GM21529 (cell line): ENCODE data around the gene TMEM238L.

Experiments used
- ATAC-seq: cut with Tn5 transposase; IDR thresholded peaks from one replicate; pipeline ENCODE4 v1.9.1; 2021; ENCODE audit not compliant: unreplicated experiment

Gene TMEM238L

DNA sequence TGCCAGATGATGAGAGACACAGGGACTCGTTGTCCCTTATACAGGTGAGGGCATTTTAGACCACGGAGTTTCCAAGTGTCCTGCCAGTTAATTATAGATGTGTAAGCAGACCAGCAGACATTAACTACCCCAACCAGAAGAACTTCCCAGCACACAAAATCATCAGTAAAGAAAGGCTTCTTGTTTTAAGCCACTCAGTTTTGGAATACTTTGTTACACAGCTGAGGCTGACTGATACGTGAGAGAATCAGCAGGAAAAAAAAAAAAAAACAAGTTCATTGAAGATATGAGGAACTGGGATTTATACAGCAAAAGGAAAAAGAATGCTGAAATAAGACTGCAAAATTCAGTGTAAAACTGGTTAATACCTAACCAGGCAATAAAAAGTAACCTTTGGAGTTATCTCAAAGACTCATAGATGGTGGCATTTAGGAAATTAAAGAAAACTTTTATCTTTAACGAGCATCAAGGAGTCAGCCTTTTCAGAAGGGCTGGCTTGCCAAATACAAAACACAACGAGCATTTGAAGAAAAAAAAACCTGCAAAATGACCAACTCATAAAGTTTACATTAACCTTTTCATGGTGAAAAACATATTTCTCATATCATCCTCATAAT is 28.1 kb downstream of the TMEM238L start:
- no peak for ATAC-seq

DNA sequence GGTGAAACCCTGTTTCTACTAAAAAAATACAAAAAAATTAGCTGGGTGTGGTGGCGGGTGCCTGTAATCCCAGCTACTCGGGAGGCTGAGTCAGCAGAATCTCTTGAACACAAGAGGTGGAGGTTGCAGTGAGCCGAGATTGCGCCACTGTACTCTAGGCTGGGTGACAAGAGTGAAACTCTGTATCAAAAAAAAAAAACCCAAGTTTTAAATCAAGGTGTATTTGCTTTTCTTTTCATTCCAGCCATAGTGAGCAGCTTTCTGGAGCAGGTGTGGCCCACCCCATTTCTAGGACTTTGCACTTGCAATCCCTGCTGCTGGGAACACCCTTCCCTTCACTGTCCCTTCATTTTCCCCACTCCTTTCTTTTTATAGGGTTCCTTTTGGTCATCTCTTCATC is 28.8 kb downstream of the TMEM238L start:
- ATAC-seq = no peak

DNA sequence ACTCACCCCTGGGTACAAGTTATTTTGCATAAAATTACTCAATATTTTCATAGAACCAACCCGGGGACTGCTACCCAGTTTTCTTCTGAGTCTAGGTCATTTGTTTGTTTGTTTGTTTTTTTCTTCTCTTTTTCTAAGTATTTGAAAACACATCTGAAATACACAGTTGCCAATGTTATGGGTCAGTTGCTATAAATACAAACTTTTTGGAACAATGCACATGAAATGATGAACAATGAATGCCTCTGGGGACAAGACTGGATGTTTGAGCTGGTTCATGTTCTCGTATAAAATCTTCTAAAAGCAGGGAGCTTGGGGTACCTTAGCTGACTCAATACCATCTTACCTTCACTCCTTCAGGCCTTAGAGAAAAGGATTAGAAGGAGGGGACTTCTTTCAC is 30.5 kb downstream of the TMEM238L start:
- no peak for ATAC-seq

DNA sequence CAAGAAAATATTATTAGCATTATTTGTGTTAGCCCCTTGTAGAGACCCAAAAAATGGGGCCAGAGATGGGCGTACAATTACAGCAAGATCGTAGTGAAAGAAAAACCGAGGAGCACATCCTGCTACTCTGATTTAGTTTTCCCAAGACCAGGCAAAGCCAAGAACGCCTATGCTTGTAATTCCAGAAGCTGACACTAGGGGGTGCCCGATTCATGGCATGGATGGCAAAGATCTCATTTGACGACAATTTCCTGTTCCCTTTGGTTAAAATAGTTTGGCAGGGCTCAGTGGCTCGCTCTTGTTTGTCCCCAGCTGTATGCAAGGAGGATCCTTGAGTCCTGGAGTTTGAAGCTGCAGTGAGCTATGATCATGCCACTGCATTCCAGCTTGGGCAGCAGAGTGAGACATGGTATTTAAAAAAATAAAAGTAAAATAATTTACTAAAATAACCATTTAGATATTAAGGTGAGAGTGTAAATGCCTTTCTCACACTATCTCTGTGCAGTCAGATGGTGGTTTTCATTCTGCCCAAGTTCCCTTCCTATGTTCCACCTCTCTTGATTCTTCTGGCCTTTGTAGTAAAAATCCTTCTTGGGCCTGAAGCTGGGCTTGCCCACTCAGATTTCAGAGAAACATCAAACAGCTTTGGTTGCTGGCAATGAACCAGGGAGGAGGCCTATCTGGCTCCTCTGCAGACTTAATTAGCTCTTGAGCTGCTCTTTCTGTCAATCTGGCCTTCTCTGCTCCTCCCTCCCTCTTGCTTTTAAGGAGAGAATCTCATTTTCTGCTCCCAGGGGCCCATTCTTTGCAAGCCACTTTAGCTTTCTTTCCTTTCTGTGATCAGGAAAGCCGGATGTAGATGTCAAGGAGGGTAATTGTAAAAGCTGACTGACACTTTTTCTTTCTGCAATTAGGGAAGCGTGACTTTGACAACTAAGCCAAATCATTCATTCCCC is 31.2 kb downstream of the TMEM238L start:
- no peak for ATAC-seq

DNA sequence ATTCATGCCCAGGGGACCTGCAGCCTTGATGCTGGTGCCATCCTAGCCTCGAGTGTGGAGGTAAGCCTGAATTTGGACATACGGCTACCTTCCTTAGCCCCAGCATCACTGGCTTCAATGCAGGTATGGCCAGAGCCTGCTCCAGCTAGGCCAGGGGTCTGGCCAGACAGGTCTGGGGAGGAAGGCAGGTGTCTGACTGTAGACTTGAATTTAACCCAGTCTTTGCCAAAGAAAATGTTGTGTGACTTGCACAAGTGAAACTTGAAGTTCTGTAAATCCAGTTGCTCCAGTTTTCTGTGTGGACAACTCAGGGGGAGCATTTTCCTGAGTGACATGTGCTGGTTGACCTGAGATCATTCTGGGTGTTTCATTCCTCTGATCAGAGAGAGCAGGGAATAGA is 32.8 kb downstream of the TMEM238L start:
- no peak for ATAC-seq

DNA sequence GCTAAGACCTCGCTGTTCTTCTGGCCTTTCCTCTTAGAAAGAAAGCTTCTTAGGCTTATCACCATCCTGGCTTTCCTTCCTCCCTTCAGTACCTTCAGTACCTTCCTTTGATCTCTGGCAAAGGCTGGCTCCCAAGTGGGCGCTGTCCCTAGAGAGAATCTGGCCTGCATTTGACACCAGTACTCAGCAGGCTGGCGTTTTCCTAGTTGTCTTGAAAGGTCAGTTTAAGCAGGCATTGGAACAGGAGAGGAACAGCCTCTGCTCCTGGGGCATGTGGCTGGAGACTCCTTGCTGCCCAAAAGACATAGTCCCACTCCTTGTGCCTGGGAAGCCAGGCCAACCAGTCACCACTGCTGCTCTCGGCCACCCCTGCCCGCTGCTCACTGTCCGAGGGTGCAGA is 34.1 kb downstream of the TMEM238L start:
- no peak for ATAC-seq

DNA sequence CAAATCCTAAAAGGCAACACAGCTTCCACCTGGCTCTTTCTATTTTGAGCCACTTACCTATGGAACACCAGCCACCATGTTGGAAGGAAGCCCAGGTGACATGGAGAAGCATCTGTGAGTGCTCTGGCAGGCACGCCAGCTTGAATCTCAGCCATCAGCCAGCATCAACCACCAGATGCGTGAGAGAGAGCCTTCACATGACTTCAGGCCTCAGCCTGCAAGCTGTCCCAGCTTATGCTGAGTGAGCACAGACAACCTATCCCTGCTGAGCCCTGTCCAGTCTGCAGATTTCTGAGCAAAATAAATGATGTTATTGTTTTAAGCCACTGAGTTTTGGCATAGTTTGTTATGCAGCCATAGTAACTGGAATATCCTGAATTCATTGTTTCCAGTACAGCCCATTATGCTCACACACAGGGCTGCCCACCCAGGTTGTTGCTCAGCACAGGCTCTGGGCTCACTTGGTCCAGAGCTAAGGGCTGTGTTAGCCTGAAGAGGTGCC is 35.1 kb downstream of the TMEM238L start:
- no peak for ATAC-seq

DNA sequence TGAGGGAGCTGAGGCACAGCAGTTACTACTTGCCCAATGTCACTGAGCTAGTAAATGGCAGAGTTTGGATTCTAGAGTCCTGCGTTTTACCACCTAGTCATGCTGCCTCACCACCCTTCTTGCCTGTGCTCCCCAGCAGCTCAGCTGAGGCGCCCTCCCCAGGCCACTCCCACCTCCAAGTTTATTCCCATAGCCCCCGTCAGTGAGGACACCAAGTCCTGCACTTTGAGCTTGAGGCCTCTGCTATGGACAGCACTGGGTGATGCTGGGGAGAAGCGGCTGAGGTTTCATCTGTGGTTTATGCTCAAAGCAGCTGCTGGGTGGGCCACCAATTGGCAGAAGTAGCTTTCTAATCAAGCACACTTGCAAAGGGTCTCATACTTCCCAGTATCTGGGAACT is 36.7 kb downstream of the TMEM238L start:
- ATAC-seq = no peak

DNA sequence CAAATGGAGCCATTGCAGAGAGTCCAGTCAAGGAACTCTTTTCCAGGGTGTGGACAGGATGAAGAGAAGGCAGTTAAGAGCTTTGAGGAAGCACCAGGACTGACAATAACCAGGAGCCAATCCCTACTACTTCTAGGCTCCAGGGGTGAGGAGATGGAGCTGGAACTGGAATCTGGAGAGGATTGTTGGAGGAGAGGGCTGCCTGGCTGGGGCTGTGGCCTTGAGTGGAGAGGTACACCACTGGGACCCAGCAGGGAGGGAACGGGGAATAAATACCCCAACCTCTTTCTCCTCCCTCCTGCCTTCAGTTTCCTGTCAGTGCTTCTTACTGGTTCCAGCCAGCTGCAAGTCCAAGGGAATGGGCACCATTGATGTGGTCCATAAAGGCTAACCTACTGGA is 41.9 kb downstream of the TMEM238L start:
- ATAC-seq = no peak

DNA sequence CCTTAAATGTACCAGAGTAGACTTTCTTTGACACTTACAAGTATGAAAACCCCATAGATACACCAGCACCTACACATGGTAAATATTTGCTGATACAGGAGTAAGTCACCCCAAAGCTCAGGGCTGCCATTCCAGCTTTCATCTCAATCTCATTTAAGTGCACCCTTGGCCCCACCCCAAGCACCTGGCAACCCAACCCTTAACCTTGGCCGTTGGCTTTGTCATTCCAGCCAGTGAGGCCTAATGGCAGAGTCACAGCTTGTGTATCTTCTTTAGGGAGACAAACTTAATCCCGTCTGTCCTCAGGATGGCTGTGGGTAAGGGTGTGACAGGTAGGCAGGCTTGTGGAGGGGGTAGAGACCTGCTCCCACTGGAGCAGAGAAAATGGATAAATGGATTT is 42.6 kb downstream of the TMEM238L start:
- no peak for ATAC-seq

DNA sequence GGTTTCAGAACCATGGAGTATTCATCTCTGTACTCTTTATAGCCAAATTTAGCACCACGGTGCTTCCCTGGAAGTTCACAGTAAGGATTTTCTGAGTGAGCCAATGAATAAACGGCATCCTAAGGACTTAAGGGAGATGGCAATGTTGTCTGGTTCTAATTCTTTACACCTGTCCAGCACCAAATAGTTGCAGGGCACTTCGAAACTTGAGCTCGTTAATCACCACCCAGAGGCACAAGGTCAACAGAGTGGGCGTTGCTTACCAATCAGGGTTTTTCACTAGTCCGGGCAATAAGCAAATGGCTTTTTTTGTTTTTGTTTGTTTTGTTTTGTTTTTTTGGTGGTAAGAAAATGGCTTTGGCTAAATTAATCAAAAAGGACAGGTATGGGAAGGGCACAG is 45.8 kb downstream of the TMEM238L start:
- ATAC-seq = no peak

DNA sequence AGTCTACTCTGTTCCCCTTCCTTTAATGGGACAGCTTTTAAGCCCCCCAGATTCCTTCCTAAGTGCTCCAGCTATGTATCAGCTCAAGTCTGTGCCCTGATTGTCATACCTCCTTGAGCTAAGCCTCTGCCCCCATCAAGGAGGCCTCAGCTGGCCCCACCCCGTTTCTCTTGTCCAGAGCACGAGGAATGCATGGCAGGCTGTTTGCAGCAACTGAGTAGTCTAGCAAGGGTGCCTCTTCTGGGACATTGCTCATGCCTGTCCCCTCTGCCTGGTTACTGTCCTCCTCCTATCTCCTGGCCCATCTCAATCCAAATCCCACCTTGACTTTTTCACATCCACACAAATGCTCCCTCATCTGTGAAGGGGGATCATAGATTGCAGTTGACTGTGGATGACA is 46.3 kb downstream of the TMEM238L start:
- ATAC-seq = no peak

DNA sequence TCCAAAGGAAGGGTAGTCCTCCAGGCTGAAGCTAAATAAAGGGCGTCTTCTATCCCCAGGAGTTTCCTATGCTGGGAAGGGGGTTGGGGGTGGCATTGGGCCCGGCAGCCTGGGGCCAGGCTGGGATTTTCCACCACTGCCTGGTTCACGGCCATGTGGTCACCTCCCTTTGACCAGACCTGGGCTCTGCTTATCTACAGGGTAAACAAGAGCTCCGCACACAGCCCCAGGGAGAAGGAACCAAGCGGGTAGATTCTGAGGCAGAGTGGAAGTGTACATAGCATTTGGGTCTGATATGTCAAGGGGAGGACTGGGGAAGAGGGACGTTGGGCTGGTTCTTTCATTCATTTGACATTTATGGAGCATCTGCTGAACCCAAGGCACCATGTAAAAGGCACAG is 46.8 kb downstream of the TMEM238L start:
- no peak for ATAC-seq

DNA sequence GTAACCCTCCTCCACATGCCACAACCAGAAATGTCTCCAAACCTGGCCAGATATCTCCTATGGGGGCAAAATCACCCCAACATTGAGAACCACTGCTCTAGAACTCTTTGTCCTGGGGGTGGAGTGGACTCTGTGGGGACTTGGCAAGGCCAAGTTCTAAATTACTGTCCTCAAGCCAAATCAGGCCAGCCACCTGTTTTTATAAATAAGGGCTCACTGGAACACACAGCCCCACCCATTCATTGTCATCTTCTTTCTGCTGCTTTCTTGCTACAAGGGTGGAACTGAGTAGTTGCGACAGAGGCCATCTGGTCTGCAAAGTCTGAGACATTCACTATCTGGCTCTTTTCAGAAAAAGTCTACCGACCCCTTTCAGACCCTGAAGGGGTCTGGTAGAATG is 47.3 kb downstream of the TMEM238L start:
- no peak for ATAC-seq

DNA sequence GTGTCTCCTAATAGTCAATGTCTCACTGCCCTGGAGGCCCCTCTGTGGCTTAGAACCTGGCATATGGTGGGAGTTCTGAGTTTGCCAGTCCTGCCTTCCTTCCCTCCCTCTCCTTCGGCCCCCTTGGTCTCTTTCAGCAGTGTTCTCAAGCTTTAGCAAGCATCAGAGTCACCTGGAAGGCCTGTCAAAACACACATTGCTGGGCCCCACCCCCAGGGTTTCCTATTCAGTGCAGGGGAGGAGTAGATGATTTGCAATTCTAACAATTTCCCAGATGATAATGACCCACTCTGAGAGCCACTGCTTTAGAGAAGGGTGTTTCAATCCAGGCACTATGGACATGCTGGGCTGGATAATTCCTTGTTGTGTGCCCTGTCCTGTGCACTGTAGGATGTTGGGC is 47.7 kb downstream of the TMEM238L start:
- ATAC-seq = no peak

DNA sequence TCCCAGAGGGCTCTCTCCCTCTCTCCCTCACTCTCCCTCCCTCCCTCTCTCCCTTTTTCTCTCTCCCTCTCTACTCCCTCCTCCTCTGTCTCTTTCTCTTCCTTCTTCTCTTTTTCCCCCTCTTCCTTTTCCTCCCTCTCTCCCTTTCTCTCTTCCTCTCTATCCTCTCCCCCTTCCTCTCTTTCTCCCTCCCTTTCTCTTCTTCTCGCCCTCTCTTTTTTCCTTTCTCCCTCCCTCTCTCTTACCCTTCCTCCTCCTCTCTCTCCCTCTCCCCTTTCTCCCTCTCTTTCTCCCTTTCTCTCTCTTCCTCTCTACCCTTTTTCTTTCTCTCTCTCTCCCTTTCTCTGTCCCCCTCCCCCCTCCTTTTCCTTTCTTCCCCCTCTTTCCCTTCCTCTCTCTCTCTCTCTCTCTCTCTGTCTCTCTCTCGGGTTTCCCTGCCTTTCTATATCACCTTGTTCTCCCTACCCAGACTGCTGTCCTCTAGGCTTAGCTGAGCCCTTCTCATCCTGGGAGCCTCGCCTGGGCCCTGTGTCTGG is 48.2 kb downstream of the TMEM238L start:
- no peak for ATAC-seq

DNA sequence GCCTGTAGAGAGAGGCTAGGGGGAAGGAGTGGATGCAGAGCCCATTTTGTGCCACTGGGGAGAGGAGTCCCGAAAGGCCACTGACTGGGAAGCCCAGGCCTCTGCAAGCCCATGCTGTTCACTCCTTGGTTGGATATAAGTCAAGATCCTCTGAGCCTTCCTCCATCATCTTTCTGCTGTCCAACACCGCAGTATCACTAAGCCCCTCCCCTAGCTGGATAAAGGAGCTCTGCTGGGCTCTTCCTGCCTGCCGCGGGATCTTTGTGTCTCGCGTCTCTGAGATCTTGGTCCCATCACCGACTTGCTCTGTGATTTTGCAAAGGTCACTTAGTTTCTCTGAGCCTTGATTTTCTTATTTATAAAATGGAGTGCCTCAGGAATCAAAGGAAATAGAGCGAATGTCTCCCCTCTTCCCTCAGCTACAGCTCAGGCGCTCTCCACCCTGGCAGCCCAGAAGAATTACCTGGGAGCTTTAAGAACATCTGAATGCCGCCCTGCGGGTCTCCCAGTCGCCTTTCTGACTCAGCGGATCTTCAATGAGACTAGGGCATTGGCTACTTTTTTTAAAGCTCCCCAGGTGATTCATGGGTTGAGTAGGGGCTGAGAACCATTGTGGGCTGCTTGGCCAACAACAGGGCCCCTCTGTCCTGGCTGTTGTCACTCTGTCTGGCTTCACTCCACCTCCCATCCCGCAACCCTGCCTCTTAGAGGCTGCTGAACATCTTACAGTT is 48.9 kb downstream of the TMEM238L start:
- no peak for ATAC-seq

DNA sequence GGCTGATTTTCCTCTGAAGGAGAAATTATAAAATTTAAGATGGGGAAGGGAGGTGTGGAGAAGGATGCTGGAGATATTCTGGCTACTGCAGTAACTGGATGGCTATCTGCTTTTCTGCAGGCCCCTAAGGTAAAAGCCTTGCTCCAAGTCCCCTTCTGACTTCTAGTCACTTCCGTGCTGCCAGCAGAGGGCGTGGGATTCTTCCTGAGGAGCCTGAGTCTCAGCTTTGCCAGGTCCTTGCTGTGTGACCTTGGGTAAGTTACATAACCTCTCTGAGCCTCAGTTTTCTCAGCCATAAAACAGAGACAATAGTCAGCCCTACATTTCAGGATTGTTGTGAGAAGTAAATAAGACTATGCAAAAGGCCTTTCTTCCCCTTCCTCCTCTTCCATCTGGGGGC is 49.8 kb downstream of the TMEM238L start:
- no peak for ATAC-seq

DNA sequence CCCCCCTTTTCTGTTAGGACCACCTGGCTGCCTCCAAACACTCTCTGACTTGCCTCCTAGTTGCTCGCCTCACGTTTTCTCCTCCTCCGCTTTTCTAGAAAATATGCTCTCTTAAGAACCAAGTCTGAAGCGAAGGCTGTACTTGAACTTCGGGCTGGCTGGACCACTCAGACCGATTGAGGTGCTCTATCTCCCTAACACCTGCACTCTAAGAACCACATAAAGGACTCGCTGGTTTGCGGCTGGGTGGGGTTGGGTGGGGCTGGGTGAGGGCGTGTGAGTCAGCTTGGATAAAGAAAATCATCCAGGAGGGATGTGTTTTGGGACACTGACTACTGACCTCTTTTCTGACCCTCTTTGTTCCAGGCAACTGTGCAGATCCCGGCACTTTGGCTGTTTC is 51.2 kb downstream of the TMEM238L start:
- ATAC-seq = no peak

DNA sequence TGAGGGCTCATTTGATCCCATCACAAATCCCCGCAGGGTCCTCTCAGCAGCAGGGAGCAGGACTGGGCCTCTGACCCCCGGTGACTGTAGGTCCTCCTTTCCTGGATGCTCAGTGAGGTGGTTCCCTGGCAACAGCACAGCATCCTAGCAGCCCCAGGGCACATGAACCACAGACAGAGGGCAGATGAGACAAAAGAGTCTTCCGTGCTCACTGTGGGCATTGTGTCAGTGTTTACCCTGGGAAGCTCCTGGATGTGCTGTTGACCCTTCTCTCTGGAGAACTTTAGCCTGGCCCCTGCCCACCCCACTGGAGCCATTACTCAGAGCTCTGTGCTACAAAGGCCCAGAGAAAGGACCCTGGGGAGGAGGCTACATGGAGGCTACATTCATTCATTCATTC is 52.3 kb downstream of the TMEM238L start:
- no peak for ATAC-seq

DNA sequence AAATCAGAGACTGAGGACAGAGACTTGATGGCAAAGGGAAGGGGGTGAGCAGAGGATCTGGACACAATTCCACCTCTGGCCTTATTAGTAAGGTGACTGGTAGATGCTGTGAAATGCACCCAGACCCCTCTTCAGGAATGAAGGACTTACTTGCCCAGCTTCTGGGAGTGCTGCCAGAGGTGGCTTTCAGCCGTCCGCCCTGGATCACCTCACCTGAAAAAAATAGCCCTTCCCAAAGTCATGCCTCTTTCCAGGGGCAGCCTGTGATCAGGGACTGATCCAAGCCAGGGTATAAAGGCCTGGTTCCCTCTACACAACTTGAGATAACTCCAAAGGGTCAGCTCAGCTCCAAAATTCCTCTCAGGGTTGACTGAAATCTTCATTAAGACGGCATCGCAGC is 53.7 kb downstream of the TMEM238L start:
- ATAC-seq = no peak
